AG04449 (cell line): ENCODE data around the gene RNASE13.
A peak's percentile ranks its signal among the peaks of the same experiment; 100 is the strongest.

Experiments
- CTCF ChIA-PET: fragments of 350-600 bp; formaldehyde crosslinking; extraction: SDS; loops from one replicate; lab custom pipeline; 2021; ENCODE audit warnings: antibody characterized with exemption; lab: Yijun Ruan, JAX
- POLR2A ChIA-PET: fragments of 400-600, 350-600 bp; formaldehyde crosslinking; extraction: SDS; loops from one replicate; lab custom pipeline; 2020; ENCODE audit warnings: antibody characterized with exemption, inconsistent platforms; lab: Yijun Ruan, JAX
- DNase-seq: peaks from one replicate; pipeline ENCODE4 v3.0.0-alpha.2; 2010; ENCODE audit warnings: low read depth, low spot score
- H3K4me3 ChIP-seq: 2 replicates; pipeline ENCODE4 v1.5.1; 2011; ENCODE audit warnings: low read depth, mild to moderate bottlenecking, control low read depth, low read length
- TF ChIP-seq, protein P1 (sequence below): IDR thresholded peaks from one replicate; pipeline ENCODE4 v1.5.1; 2011; ENCODE audit warnings: mild to moderate bottlenecking, moderate library complexity, low read length, control low read depth, inconsistent platforms; ENCODE audit not compliant: insufficient read depth; ENCODE audit errors: missing control alignments

Gene RNASE13

DNA sequence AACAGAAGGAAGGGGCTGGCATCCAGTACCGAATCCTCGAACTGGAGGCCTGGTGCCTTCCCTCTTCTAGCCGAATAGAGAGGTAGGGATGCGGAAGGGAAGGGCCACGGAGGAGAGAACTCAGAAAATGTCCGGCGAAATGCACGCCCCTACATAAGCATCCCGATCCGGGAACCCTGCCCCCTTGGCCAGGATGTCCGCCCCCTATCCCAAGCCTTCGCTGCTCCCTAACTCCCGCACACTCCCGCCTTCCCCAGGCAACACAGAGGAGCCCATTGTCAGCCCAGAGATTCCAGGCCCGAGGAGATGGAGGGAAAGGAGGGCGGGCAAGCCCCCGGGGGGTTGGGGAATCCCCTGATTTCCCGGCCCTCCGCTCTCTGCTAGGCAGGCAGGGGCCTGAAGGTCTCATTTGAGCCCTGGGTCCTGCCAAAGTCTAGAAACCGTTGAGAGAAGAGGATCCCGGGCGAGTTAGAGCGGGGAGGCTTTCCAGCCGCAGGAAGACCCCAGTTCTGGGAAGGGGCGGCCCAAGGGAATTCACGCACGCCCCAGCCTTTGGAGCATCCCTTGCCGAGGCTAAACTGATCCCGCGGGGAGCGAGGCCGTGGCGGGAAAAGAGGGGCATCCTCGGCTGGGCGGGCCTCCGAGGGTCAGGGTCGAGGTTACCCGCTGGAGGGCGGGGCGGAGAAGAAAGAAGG, 34.9 kb upstream of the RNASE13 start:
- POLR2A ChIA-PET: interaction anchor here (1.8 to 2.7 kb wide), 5 partner anchors 10 to 26 kb away, joined by 4 to 42 read pairs (median 10); no protein-coding TSS in a partner anchor
- DNase-seq: no peak
- TF ChIP-seq, protein P1, sequence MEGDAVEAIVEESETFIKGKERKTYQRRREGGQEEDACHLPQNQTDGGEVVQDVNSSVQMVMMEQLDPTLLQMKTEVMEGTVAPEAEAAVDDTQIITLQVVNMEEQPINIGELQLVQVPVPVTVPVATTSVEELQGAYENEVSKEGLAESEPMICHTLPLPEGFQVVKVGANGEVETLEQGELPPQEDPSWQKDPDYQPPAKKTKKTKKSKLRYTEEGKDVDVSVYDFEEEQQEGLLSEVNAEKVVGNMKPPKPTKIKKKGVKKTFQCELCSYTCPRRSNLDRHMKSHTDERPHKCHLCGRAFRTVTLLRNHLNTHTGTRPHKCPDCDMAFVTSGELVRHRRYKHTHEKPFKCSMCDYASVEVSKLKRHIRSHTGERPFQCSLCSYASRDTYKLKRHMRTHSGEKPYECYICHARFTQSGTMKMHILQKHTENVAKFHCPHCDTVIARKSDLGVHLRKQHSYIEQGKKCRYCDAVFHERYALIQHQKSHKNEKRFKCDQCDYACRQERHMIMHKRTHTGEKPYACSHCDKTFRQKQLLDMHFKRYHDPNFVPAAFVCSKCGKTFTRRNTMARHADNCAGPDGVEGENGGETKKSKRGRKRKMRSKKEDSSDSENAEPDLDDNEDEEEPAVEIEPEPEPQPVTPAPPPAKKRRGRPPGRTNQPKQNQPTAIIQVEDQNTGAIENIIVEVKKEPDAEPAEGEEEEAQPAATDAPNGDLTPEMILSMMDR: no peak
- CTCF ChIA-PET: interaction anchor here (1.0 to 9.6 kb wide), 23 partner anchors 8 to 654 kb away, joined by 3 to 300 read pairs (median 19); partner anchors contain the start of genes TMEM253, TPPP2 and ZNF219
- H3K4me3 ChIP-seq: peak overlapping the region; percentile 81

DNA sequence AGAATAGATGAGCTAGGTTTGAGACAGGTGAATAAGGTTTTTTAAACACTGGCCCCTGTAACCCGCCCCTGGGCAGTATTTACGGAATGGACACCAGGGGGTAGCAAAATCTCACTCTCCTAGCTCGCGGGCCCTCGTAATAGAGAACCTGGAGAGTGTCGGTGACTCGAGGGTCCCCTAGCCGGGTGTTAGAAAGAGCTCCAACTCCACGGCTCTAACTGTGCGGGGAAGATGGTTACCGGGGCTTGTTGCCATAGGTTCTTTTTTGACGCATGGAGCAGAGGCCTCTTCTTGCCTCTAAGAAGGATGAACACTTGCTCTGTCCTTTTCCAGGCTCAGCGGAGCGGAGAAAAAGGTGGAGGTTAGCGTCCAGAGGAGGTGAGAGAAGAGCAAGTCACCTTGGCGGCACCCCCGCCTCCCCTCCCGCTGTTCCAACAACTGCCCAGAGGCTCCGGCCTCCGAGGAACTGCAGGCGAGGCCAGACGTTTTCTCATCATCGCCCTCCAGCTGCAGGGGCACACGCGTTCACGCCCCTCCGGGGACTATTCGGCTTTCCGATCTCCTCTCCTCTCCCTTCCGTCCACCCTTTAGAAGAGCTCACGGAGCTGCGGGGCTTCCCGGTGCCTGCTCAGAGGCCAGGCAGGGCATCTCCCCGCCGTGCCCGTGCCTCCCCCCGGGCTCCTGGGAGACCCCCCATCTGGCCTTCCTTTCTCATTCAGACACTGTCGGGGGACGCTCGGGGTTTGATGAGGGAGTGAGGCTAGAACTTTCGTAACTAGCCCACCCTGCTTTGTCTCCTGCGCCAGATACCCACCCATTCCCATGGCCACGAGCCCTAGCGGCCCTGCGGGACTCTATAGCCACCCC, 34.1 kb upstream of the RNASE13 start:
- ChIA-PET POLR2A (interaction anchor here (0.9 kb wide), 2 partner anchors 26 to 36 kb away, joined by 3 to 5 read pairs; no protein-coding TSS in a partner anchor), CTCF (interaction anchor here (0.7 to 9.6 kb wide), 26 partner anchors 8 to 72 kb away, joined by 3 to 300 read pairs (median 4); partner anchors contain the start of genes TMEM253, TPPP2 and ZNF219)
- TF ChIP-seq, protein P1: peak; percentile 62
- no peak for DNase-seq
- peak overlapping the region; percentile 81 for H3K4me3 ChIP-seq

DNA sequence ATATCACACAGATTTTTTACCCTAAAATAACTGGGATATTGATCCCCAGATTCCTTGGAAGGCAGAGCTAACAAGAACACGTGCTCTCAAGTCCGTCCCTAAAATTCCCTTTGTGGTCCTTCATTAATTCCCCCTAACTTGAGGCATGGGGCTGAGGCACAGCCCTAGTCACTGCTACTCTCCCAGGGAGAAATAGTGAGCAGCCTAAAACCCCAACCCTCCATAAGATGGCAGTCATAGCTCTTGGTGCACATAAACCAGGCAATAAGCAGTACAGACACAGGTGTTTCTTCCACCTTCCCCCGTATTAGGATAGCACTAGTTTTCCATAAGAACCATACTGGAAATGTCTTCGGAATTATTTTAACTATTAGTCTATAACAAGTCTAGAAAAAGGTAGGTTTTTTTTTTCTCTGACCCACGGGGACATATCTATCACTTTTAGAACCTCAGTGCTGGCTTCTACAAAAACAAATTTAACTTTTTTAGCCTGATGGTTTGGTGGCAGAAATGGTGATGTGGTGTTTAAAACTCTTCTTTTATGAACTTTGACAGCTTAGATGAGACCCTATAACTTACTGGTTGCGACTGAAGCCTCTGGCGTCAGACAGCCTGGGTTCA, 32.4 kb upstream of the RNASE13 start:
- DNase-seq: no peak
- no peak overlapping the region for H3K4me3 ChIP-seq
- ChIA-PET POLR2A (no interaction called here), CTCF (interaction anchor here (0.6 to 9.6 kb wide), 15 partner anchors 8 to 271 kb away, joined by 3 to 300 read pairs (median 7); partner anchors contain the start of gene TMEM253)
- TF ChIP-seq, protein P1: no peak

DNA sequence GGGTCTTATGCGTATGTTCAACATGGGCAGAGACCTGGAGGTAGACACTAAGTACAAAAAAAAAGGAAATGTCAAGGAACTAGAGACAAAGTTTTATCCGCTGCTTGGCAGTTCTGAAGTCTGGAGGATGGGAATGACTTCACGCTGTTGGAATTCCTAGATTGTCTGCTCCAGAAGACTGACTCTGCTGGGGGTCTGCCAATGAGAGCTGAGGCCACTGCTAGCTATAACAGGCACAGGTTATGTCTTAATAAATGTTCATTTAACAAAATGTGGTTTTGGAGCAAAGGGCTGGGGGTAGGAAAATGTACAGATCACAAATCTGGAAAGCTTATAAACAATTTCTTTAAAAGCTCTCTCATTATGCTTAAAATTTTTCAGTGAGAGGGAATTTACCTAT, 28.9 kb upstream of the RNASE13 start:
- TF ChIP-seq, protein P1: no peak
- ChIA-PET POLR2A (interaction anchor here (0.7 kb wide), 2 partner anchors 8 to 15 kb away, joined by 3 to 4 read pairs; no protein-coding TSS in a partner anchor), CTCF (interaction anchor here (0.6 to 9.6 kb wide), 14 partner anchors 11 to 751 kb away, joined by 3 to 137 read pairs (median 5); no protein-coding TSS in a partner anchor)
- no peak for DNase-seq
- no peak overlapping the region for H3K4me3 ChIP-seq

DNA sequence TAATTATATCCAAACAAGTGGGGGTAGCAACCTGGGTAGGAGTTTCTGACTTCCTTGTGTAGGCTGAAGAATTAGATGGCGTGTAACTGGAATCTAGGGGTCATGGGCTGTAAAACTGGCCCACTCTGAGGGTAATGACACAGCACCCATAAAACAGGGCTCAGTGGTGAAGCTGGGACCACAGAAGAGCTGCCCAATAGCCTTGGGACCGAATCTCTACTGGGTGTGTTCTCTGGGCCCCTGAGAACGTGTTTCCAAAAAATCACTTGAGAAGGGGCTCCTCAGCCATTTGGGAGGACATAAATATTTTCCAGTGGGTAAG, 26.7 kb upstream of the RNASE13 start:
- DNase-seq: no peak
- ChIA-PET POLR2A (interaction anchor here (1.9 kb wide), 1 partner anchor 10 kb away, joined by 8 read pairs; no protein-coding TSS in a partner anchor), CTCF (interaction anchor here (0.9 to 9.6 kb wide), 14 partner anchors 7 to 90 kb away, joined by 3 to 137 read pairs (median 6); partner anchors contain the start of gene ARHGEF40)
- no peak overlapping the region for H3K4me3 ChIP-seq
- TF ChIP-seq, protein P1: no peak
